Measurements from ENCODE around the gene DECR2.

DECR2 gene

GRCh38 chr16:450785-451512 lies 49.3 kb downstream of the DECR2 start:
- no peak for DNase-seq

- no peak for DNase-seq
These were observed 52.8 kb downstream of the DECR2 start for GRCh38 chr16:454397-454940.

- DNase-seq: no peak
These were observed 53.8 kb downstream of the DECR2 start for GRCh38 chr16:455453-455852.

GRCh38 chr16:456891-457483 lies 55.3 kb downstream of the DECR2 start:
- DNase-seq: no peak

- no peak for DNase-seq
These were observed 56.2 kb downstream of the DECR2 start for GRCh38 chr16:457732-458400.

- DNase-seq: no peak
These were observed 58.1 kb downstream of the DECR2 start for GRCh38 chr16:459761-460160.

- no peak for DNase-seq
These were observed 59.1 kb downstream of the DECR2 start for GRCh38 chr16:460787-461186.

Measured in activated gamma-delta T cell treated with Interleukin-2 at 50 U/mL for 16 hours (primary cell).